HG03354 (cell line): Measurements from ENCODE around the gene ADAMTS9.

Experiments used
- ATAC-seq: cut with Tn5 transposase; IDR thresholded peaks from one replicate; pipeline ENCODE4 v1.9.1; 2021; ENCODE audit warnings: mild to moderate bottlenecking; ENCODE audit not compliant: unreplicated experiment, poor library complexity, severe bottlenecking

ADAMTS9 gene

GRCh38 chr3:64594134-64594533 is 93.7 kb downstream of the ADAMTS9 start:
- ATAC-seq = no peak

- no peak for ATAC-seq
These were observed 94.5 kb downstream of the ADAMTS9 start for GRCh38 chr3:64593350-64593749.

GRCh38 chr3:64591615-64592014 is 96.2 kb downstream of the ADAMTS9 start:
- no peak for ATAC-seq

GRCh38 chr3:64588380-64588779 is 99.4 kb downstream of the ADAMTS9 start:
- no peak for ATAC-seq

GRCh38 chr3:64586952-64587351 is 100.8 kb downstream of the ADAMTS9 start:
- no peak for ATAC-seq

GRCh38 chr3:64584179-64584578 is 103.6 kb downstream of the ADAMTS9 start:
- no peak for ATAC-seq

GRCh38 chr3:64578797-64579196 is 109.0 kb downstream of the ADAMTS9 start:
- no peak for ATAC-seq

GRCh38 chr3:64578062-64578770 is 109.6 kb downstream of the ADAMTS9 start:
- ATAC-seq = no peak

GRCh38 chr3:64576211-64576775 is 111.5 kb downstream of the ADAMTS9 start:
- ATAC-seq = no peak

- peak; percentile 88 for ATAC-seq
These were observed 112.5 kb downstream of the ADAMTS9 start for GRCh38 chr3:64575211-64575844.

- ATAC-seq = no peak
These were observed 113.6 kb downstream of the ADAMTS9 start for GRCh38 chr3:64574194-64574593.

- ATAC-seq = no peak
These were observed 115.8 kb downstream of the ADAMTS9 start for GRCh38 chr3:64571982-64572381.

GRCh38 chr3:64568895-64569517 is 118.8 kb downstream of the ADAMTS9 start:
- ATAC-seq = no peak

- no peak for ATAC-seq
These were observed 120.9 kb downstream of the ADAMTS9 start for GRCh38 chr3:64566859-64567258.

- no peak for ATAC-seq
These were observed 124.0 kb downstream of the ADAMTS9 start for GRCh38 chr3:64563751-64564150.

- no peak for ATAC-seq
These were observed 125.9 kb downstream of the ADAMTS9 start for GRCh38 chr3:64561868-64562267.

GRCh38 chr3:64561325-64561843 is 126.4 kb downstream of the ADAMTS9 start:
- ATAC-seq = no peak

GRCh38 chr3:64560791-64561190 is 127.0 kb downstream of the ADAMTS9 start:
- no peak for ATAC-seq

GRCh38 chr3:64559588-64559987 is 128.2 kb downstream of the ADAMTS9 start:
- ATAC-seq = no peak

GRCh38 chr3:64556046-64556445 is 131.8 kb downstream of the ADAMTS9 start:
- ATAC-seq = no peak

- no peak for ATAC-seq
These were observed 132.4 kb downstream of the ADAMTS9 start for GRCh38 chr3:64555351-64555750.
